Caco-2 (cell line): Measurements from ENCODE around the gene ANK2. TPM values are rescaled to one million over a fixed set of nuclear protein-coding genes. Genes with fewer than 3 reads are reported as not detected.
"Not testable (repeated sequence)": the region's sequence is repeated elsewhere in the genome, so short reads cannot be mapped to it uniquely, and the experiment has no call there.

Experiments
- BruUV-seq: library from RNA; stranded (reverse); fragments of 400-500 nt; replicated peaks from 2 replicates; lab custom pipeline; 2021; lab: Mats Ljungman, UMichigan
- CTCF ChIA-PET: fragments of 300-600 bp; sonication (Branson Sonifier 250); formaldehyde crosslinking; loops from one replicate; lab custom pipeline; 2022; ENCODE audit warnings: antibody characterized with exemption; lab: Charles Lee
- POLR2A ChIA-PET: fragments of 300-600 bp; sonication (Branson Sonifier 250); formaldehyde crosslinking; loops from one replicate; lab custom pipeline; 2022; ENCODE audit warnings: antibody characterized with exemption; lab: Charles Lee
- DNase-seq, 2 experiments: peaks; one replicate each; pipeline versions ENCODE4 v3.0.0 to v3.0.0-alpha.2; 2020 to 2022
- H3K27me3 ChIP-seq: replicated peaks from 2 replicates; pipeline ENCODE4 v1.6.0; 2011; ENCODE audit warnings: low read length; ENCODE audit not compliant: control insufficient read depth, insufficient read depth
- H3K36me3 ChIP-seq: 2 replicates; pipeline ENCODE4 v1.5.1; 2011; ENCODE audit warnings: low read length; ENCODE audit not compliant: control insufficient read depth, insufficient read depth
- H3K4me1 ChIP-seq: fragments of 250-450 bp; sonication (Bioruptor Pico); 2 replicates; pipeline ENCODE4 v1.5.1; 2020; ENCODE audit warnings: mild to moderate bottlenecking
- H3K4me3 ChIP-seq: 2 replicates; pipeline ENCODE4 v1.5.1; 2011; ENCODE audit warnings: low read depth, mild to moderate bottlenecking, control low read depth, low read length
- H3K9me3 ChIP-seq: fragments of 250-450 bp; sonication (Bioruptor Pico); 2 replicates; pipeline ENCODE4 v1.5.1; 2020; ENCODE audit warnings: mild to moderate bottlenecking, moderate library complexity
- H3K27ac Mint-ChIP-seq: one replicate; pipeline ENCODE4 v1.8.0; 2022; ENCODE audit warnings: mixed read lengths; ENCODE audit not compliant: unreplicated experiment
- H3K27me3 Mint-ChIP-seq: one replicate; pipeline ENCODE4 v1.8.0; 2022; ENCODE audit warnings: mixed read lengths; ENCODE audit not compliant: insufficient read depth, unreplicated experiment
- H3K36me3 Mint-ChIP-seq: one replicate; pipeline ENCODE4 v1.8.0; 2022; ENCODE audit warnings: mild to moderate bottlenecking, mixed read lengths; ENCODE audit not compliant: insufficient read depth, unreplicated experiment
- H3K4me1 Mint-ChIP-seq: one replicate; pipeline ENCODE4 v1.8.0; 2022; ENCODE audit warnings: low read depth, mixed read lengths; ENCODE audit not compliant: unreplicated experiment
- H3K4me3 Mint-ChIP-seq: one replicate; pipeline ENCODE4 v1.8.0; 2022; ENCODE audit warnings: mild to moderate bottlenecking, moderate library complexity, mixed read lengths; ENCODE audit not compliant: unreplicated experiment
- H3K9me3 Mint-ChIP-seq: one replicate; pipeline ENCODE4 v1.8.0; 2022; ENCODE audit warnings: mixed read lengths; ENCODE audit not compliant: unreplicated experiment
- intact Hi-C: fragments of 100-400 bp; cut with micrococcal nuclease; formaldehyde crosslinking; loops from one replicate; pipeline ENCODE4 v1.10.0; 2022; ENCODE audit not compliant: unreplicated experiment
- total RNA-seq: library from RNA; stranded (reverse); gene quantifications from 2 replicates; pipeline ENCODE4 v1.2.3, GENCODE V29; 2022
- TF ChIP-seq, protein P1 (sequence below), 2 experiments: fragments of 200-600 bp in 1 of 2; IDR thresholded peaks; 1 replicate in 1 of 2; 2 replicates in 1 of 2; pipeline versions ENCODE4 v1.5.1 to v1.8.0; 2011 to 2022; ENCODE audit warnings: antibody characterized with exemption in 1 of 2, control low read depth in 1 of 2, inconsistent platforms in 1 of 2, low read depth in 1 of 2, low read length in 1 of 2, mild to moderate bottlenecking in 1 of 2, moderate library complexity in 1 of 2; ENCODE audit not compliant: insufficient read depth in 1 of 2, severe bottlenecking in 1 of 2, unreplicated experiment in 1 of 2

The ANK2 gene
- total RNA-seq, 1 experiment from 2014 or later = 26.3 TPM

DNA sequence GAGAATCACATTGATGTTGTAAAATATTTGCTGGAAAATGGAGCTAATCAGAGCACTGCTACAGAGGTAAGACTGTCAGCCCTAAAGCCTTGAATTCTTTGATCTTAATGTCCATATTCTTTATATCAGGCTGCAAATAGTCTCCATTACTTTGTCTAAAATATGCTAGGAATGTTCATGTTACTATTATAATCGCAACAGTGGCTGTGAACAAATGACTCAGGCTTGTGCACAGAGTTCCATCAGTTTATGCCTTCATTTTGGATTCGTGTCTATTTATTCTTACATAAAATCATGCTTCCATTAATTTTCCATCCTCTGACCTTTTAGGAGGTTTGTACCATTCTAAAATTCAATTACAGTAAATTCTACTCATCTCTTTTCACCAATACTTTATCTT is 182.7 kb downstream of the ANK2 start:
- H3K4me3 ChIP-seq = no peak overlapping the region
- CTCF ChIA-PET = no interaction called here
- H3K9me3 ChIP-seq = no peaks in the 10 kb centered on the region
- Mint-ChIP-seq H3K4me3 (no peak overlapping the region), H3K9me3 (no peaks in the 10 kb centered on the region), H3K27me3 (no peaks in the 10 kb centered on the region), H3K4me1 (no peaks in the 10 kb centered on the region), H3K36me3 (no peaks in the 10 kb centered on the region), H3K27ac (no peak overlapping the region)
- no peaks in the 10 kb centered on the region for H3K36me3 ChIP-seq
- H3K4me1 ChIP-seq = no peaks in the 10 kb centered on the region
- BruUV-seq = no TSS peak
- H3K27me3 ChIP-seq = no peaks in the 10 kb centered on the region
- intact Hi-C loops = no loop called here
- POLR2A ChIA-PET = no interaction called here
- TF ChIP-seq, protein P1, sequence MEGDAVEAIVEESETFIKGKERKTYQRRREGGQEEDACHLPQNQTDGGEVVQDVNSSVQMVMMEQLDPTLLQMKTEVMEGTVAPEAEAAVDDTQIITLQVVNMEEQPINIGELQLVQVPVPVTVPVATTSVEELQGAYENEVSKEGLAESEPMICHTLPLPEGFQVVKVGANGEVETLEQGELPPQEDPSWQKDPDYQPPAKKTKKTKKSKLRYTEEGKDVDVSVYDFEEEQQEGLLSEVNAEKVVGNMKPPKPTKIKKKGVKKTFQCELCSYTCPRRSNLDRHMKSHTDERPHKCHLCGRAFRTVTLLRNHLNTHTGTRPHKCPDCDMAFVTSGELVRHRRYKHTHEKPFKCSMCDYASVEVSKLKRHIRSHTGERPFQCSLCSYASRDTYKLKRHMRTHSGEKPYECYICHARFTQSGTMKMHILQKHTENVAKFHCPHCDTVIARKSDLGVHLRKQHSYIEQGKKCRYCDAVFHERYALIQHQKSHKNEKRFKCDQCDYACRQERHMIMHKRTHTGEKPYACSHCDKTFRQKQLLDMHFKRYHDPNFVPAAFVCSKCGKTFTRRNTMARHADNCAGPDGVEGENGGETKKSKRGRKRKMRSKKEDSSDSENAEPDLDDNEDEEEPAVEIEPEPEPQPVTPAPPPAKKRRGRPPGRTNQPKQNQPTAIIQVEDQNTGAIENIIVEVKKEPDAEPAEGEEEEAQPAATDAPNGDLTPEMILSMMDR (IDR thresholded peaks at IDR 0.05; ENCODE audit: insufficient read depth in 1 of 2, low read depth in 1 of 2, low read length in 1 of 2, severe bottlenecking in 1 of 2, unreplicated experiment in 1 of 2) = no peak
- no peak for DNase-seq

- no peaks in the 10 kb centered on the region for H3K36me3 ChIP-seq
- no peaks in the 10 kb centered on the region for H3K4me1 Mint-ChIP-seq
- ChIA-PET CTCF (no interaction called here), POLR2A (no interaction called here)
- no peak overlapping the region for H3K4me3 ChIP-seq
- BruUV-seq = no TSS peak
- H3K9me3 ChIP-seq = no peaks in the 10 kb centered on the region
- no peak for DNase-seq
- H3K27ac Mint-ChIP-seq = no peak overlapping the region
- H3K9me3 Mint-ChIP-seq = no peaks in the 10 kb centered on the region
- no peaks in the 10 kb centered on the region for H3K27me3 Mint-ChIP-seq
- H3K27me3 ChIP-seq = no peaks in the 10 kb centered on the region
- H3K36me3 Mint-ChIP-seq = no peaks in the 10 kb centered on the region
- no peak overlapping the region for H3K4me3 Mint-ChIP-seq
- H3K4me1 ChIP-seq = no peaks in the 10 kb centered on the region
- TF ChIP-seq, protein P1 (IDR thresholded peaks at IDR 0.05; ENCODE audit: insufficient read depth in 1 of 2, low read depth in 1 of 2, low read length in 1 of 2, severe bottlenecking in 1 of 2, unreplicated experiment in 1 of 2) = no peak
- intact Hi-C loops = no loop called here
These were observed 187.5 kb downstream of the ANK2 start for GRCh38 chr4:113236916-113237315.

- no peak for DNase-seq
- intact Hi-C loops = no loop called here
- H3K4me1 ChIP-seq = no peaks in the 10 kb centered on the region
- CTCF ChIA-PET = no interaction called here
- BruUV-seq = no TSS peak
- no peaks in the 10 kb centered on the region for H3K9me3 Mint-ChIP-seq
- H3K27ac Mint-ChIP-seq = no peak overlapping the region
- POLR2A ChIA-PET = no interaction called here
- no peaks in the 10 kb centered on the region for H3K36me3 ChIP-seq
- H3K27me3 ChIP-seq = no peaks in the 10 kb centered on the region
- H3K36me3 Mint-ChIP-seq = no peaks in the 10 kb centered on the region
- H3K4me3 Mint-ChIP-seq = no peak overlapping the region
- H3K9me3 ChIP-seq = no peaks in the 10 kb centered on the region
- H3K4me1 Mint-ChIP-seq = no peaks in the 10 kb centered on the region
- H3K4me3 ChIP-seq = no peak overlapping the region
- no peaks in the 10 kb centered on the region for H3K27me3 Mint-ChIP-seq
- TF ChIP-seq, protein P1 (IDR thresholded peaks at IDR 0.05; ENCODE audit: insufficient read depth in 1 of 2, low read depth in 1 of 2, low read length in 1 of 2, severe bottlenecking in 1 of 2, unreplicated experiment in 1 of 2) = no peak
These were observed 193.9 kb downstream of the ANK2 start for GRCh38 chr4:113243312-113243711.

GRCh38 chr4:113244747-113245146 is 195.3 kb downstream of the ANK2 start:
- H3K27me3 ChIP-seq, H3K4me1 ChIP-seq, DNase-seq, POLR2A ChIA-PET, H3K36me3 ChIP-seq, BruUV-seq, H3K27ac Mint-ChIP-seq, intact Hi-C loops, H3K27me3 Mint-ChIP-seq, CTCF ChIA-PET, H3K4me3 Mint-ChIP-seq, H3K9me3 Mint-ChIP-seq, H3K4me1 Mint-ChIP-seq, H3K36me3 Mint-ChIP-seq, H3K4me3 ChIP-seq, H3K9me3 ChIP-seq: not testable (repeated sequence)
